HepG2 (cell line): ENCODE data around the gene GAL3ST2. TPM values are rescaled to one million over a fixed set of nuclear protein-coding genes. Genes with fewer than 3 reads are reported as not detected.

Source experiments
- AKAP8 ChIP-seq: sonication (generic); formaldehyde crosslinking; IDR thresholded peaks from 2 replicates; pipeline ENCODE4 v1.5.1; 2020; ENCODE audit warnings: mild to moderate bottlenecking, missing genetic modification reagents
- FOXP4 ChIP-seq: sonication (generic); formaldehyde crosslinking; IDR thresholded peaks from 2 replicates; pipeline ENCODE4 v1.4.0; 2020; ENCODE audit warnings: missing genetic modification reagents
- FUBP1 ChIP-seq: sonication (generic); formaldehyde crosslinking; IDR thresholded peaks from 2 replicates; pipeline ENCODE4 v1.5.1; 2020; ENCODE audit warnings: missing genetic modification reagents, mild to moderate bottlenecking, borderline replicate concordance
- KDM3A ChIP-seq: IDR thresholded peaks from 2 replicates; pipeline ENCODE4 v1.6.1; 2018; ENCODE audit warnings: low read depth, missing compliant biosample characterization
- REXO4 ChIP-seq: sonication (generic); formaldehyde crosslinking; IDR thresholded peaks from 2 replicates; pipeline ENCODE4 v1.8.0; 2022; ENCODE audit warnings: missing genetic modification reagents, mild to moderate bottlenecking, borderline replicate concordance
- ZBTB4 ChIP-seq: sonication (generic); formaldehyde crosslinking; IDR thresholded peaks from 2 replicates; pipeline ENCODE4 v1.4.0; 2020; ENCODE audit warnings: missing genetic modification reagents, mild to moderate bottlenecking, borderline replicate concordance
- ZFP90 ChIP-seq: sonication (generic); formaldehyde crosslinking; IDR thresholded peaks from 2 replicates; pipeline ENCODE4 v1.8.0; 2022; ENCODE audit warnings: missing genetic modification reagents, mild to moderate bottlenecking, inconsistent platforms, borderline replicate concordance
- ZNF569 ChIP-seq: sonication (generic); formaldehyde crosslinking; IDR thresholded peaks from 2 replicates; pipeline ENCODE4 v1.5.0; 2020; ENCODE audit warnings: mild to moderate bottlenecking, missing genetic modification reagents, moderate library complexity, borderline replicate concordance
- ZNF879 ChIP-seq: sonication (generic); formaldehyde crosslinking; IDR thresholded peaks from 2 replicates; pipeline ENCODE4 v1.8.1; 2023; ENCODE audit warnings: missing genetic modification reagents
- polyA plus RNA-seq, 8 experiments: library from polyadenylated mRNA; depleted of rRNA in 3 of 8; stranded (reverse) in 7 of 8; unstranded in 1 of 8; fragments of >200 nt; fragmentation: Illumina TruSeq in 4 of 8; extraction: Trizol in 4 of 8; gene quantifications; 2 replicates each; pipeline versions ENCODE4 v1.2.1 to v1.2.3, GENCODE V29; 2011 to 2016; ENCODE audit warnings: low read depth in 4 of 8, missing spikeins in 1 of 8, mixed read lengths in 1 of 8; ENCODE audit not compliant: insufficient read depth in 1 of 8
- total RNA-seq, 5 experiments: library from RNA; depleted of rRNA; stranded (reverse); fragments of >200 nt; fragmentation: Illumina TruSeq; extraction: Trizol; gene quantifications; 2 replicates each; pipeline ENCODE4 v1.2.3, GENCODE V29; 2016; ENCODE audit warnings: low read depth in 1 of 5

The GAL3ST2 gene
- total and polyA plus RNA-seq, 2 of the 13 experiments (the other 11 are each of a cell fraction or from before 2014, with no cell fraction given), result 0.17 to 0.20 TPM

GRCh38 chr2:241755166-241755565 lies 21.5 kb upstream of the GAL3ST2 start (continued):
- TF ChIP-seq FUBP1 (CRISPR knock-in tag) (no peak), REXO4 (CRISPR knock-in tag) (no peak), AKAP8 (CRISPR knock-in tag) (no peak), FOXP4 (no peak), ZFP90 (CRISPR knock-in tag) (no peak), ZBTB4 (no peak), ZNF879 (CRISPR knock-in tag) (no peak), ZNF569 (CRISPR knock-in tag) (no peak), KDM3A (CRISPR knock-in tag) (no peak)
